GM21825 (cell line): Measurements from ENCODE around the gene NTM.
"Not testable (repeated sequence)": the region's sequence is repeated elsewhere in the genome, so short reads cannot be mapped to it uniquely, and the experiment has no call there.

Source experiments
- ATAC-seq: cut with Tn5 transposase; IDR thresholded peaks from one replicate; pipeline ENCODE4 v1.9.1; 2021; ENCODE audit warnings: mild to moderate bottlenecking, moderate library complexity; ENCODE audit not compliant: unreplicated experiment

Gene NTM

DNA sequence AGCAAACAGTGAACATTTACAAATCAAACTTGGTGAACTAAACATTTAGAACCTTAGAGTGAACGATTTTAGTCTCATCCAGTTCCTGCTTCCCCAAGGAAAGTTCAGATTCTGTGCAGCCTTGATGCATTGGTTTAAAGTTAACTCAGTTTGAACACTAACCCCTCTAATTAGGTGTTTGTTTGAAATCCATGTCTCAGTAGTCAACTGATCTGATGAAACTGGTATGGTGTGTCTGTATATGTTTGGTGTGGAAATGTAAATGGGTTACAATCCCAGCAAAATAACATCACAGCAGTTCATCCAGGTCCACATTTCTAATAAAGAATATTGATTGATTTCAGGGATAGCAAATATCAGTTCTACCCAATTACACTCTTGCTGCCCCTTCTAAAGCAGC, 532.0 kb downstream of the NTM start:
- no peak for ATAC-seq

DNA sequence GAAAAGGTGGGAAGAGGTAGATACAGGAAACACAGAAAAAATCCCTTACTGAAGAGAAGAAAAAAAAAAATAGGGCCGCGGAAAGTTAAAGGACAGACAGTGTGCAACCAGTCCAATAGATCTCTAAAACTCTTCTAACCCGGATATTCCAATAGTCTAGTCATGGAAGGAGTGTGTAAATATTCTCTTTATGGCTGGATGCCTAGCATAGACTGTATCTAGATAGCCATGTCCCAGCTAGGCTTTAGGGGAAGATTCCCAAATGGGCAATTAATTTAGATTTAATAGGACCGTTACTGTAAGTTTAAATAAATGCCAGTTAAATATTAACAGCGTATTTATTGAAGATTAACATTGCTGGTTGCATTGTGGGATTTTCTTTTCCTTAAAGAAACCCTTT, 532.7 kb downstream of the NTM start:
- no peak for ATAC-seq

DNA sequence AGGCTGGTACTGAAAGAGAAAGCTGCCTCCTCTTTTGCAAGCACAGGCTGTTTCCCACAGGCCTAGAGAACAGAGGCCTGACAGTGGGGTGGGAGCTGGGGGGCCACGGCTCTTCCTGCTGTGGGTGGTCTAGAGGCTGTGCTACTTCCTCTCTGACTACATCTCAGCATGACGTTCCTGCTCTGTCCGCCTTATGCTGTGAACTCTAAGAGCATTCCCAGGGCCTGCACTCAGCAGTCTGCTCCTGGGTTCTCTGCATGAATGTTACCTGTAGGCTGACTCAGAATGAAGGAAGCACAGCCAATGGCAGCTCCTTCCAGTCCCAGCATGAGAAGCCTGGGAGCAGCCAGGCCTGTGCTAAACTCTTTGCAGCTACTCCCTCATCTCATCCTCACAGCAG, 534.3 kb downstream of the NTM start:
- ATAC-seq: no peak

DNA sequence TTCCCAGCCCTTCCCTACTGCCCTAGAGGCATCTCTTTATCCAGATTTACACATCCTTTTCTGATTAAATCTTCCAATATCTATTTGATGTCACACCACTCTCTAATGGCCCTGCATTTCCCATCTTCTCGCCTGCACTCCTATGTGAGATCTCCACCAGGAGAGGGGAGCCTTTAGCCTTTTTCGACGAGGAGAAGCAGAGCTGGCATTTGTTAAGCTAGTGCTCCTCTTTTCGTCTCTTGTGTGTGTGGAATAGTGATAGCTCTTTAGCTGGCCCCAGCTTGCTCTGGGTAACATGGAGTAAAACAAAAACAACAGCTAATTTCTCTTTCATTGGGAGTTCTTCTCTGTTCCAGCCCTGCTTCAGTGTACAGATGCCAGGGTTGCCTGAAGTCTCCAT, 536.5 kb downstream of the NTM start:
- ATAC-seq: no peak

DNA sequence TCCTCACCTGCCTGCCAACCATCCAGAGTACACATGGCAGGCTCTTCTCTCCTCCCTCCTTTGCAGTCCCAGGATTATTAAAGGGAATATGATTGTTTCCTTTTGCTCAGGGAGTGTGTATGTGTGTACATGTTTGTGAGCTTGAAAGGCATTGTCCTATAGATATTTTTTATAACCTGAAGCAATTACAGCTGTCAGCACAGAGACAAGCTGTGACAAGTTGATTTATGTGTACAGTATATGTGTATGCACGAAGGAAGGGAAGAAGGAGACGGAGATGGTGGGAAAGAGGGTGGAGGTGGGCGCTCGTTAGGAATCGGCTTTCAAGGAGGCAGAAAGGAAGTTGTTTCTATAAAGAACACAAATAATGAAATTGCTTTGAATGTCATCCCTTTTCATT, 537.0 kb downstream of the NTM start:
- no peak for ATAC-seq

DNA sequence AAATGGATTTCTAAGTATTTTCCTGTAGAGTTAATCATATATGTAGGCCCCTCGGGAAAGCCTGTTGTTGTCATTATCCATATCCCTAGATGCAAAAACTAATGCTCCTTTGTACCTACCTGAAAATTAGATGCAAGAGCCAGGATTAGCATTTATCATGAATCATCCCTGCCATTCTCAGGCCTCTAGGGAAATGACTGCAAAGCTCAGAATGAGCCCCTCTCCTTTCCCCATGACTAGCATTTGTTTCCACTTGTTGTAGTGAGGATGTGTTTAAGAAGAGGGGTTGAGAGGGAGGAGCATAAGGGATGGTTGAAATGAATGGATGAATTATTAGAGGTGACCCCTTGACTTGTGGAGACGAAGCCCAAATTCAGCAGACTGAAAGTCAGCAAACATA, 537.9 kb downstream of the NTM start:
- ATAC-seq: no peak

DNA sequence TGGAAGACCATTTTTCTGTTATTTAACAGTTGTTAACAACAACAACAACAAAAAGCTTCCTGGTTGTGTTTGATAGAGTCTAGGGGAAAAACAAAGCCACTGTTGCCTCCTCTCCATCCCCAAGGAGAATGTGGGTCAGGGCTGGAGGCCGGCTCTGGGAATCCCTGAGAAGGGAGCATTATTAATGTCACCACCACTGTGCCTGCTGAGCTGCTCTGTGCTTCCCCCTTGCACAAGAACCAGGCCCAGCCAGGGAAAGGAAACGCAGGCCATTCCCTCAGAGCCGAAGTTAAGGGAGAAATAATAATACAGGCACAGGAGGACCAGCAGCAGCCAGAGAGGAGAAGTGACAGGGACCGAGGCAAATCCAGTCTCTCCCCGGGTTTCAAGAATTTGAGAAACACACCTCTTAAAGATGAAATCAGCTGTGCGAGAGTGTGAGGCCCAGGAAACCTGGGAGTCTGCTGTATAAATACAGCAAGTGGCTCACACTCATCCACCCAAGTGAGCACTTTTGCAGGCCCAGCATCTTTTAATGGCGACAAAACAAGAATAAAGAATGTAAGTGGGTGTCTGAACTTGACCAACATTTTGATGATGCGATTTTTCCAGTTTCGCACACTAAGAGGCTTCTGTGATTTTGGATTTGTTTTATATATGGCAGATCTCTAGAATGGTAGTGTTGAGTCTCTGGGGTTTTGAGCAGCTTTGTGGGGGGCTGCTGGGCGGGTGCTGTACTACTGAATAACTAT, 539.2 kb downstream of the NTM start:
- ATAC-seq: no peak

DNA sequence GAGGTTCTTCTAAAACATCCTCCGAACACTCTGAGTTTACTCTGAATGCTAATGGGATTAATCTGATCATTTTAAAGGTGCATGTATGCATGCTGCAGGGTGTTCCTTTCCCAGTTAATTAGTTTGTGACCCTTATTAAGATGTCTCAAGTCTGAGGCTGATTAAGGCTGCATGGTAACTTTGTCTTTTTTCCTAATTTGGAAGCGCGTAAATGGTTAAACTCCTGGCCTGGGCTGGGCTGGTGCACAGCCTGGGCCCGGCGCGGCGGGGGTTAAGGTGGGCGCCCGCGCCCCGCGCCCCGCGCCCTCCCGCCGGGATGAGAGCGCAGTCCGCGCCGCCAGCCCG, 539.7 kb downstream of the NTM start:
- ATAC-seq: no peak

DNA sequence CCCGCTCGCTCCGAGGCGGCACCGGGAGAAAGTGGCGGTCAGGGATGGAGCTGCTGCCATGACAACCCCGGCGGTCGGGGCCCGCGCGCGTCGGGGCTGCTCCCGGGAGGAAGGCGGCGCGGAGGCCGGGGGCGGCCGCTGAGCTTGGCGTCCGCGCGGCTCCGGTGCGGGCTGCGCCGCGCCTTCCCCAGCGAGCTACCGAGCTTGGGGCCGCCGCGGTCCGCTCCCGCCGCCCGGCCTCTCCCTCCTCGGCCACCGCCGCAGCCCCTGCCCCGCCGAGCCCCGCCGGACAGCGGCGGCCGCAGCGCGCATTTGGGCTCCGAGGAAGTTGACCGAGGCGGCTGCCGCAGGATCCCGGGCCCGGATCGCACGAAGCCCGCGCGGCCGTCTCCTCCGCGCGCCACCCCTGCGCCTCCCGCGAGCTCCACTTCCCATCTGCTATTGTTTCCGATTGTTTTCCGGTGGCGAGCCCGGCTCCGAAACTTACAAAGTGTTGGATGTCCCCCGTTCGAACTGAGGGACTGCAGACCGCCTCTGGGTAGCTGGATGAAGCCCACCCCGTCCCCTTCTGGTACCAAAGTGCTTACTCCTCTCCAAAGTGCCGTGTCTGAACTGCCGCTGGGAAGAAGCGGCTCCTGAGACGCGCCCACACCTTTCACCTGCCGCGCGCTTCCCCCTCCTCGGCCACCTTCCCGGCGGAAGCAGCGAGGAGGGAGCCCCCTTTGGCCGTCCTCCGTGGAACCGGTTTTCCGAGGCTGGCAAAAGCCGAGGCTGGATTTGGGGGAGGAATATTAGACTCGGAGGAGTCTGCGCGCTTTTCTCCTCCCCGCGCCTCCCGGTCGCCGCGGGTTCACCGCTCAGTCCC, 540.3 kb downstream of the NTM start:
- no peak for ATAC-seq

DNA sequence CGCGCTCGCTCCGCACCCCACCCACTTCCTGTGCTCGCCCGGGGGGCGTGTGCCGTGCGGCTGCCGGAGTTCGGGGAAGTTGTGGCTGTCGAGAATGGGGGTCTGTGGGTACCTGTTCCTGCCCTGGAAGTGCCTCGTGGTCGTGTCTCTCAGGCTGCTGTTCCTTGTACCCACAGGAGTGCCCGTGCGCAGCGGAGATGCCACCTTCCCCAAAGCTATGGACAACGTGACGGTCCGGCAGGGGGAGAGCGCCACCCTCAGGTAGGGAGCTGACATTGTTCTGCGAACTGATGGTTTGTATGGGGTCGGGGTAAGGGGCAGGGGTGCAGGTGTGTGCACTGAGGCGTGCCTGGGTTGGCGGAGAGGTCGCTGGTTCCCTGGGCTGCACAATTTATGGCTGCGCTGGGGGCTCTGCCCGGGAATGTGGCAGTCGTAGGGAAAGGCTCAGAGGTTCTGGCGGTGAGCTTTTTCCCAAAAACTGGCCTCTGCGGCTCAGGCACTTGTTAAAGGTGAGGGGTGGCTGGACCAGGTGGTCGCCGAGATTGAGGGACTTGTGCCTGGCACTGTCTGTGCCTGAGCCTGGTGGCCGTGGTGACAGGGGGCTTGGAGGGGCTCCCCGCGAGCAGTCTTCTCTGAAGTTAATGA, 541.1 kb downstream of the NTM start:
- ATAC-seq: not testable (repeated sequence)

DNA sequence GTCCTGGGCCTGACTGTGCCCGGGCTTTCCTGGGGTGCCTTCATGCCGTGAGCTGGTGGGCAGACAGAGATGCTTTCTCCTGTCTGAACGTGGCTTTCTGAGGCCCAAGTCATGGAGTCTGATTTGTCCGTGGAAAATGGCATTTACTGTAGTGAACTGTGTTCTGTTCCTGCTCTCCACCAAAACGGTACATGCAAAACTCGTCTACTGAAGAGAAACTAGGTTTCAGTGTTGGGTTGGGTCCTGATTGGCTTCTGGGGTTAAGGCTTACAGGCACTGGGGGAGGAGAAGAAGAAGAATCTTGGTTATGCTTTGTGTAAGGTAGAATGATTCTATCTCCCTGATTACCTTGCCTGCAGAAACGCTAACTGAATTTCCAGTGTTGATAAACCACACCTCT, 541.7 kb downstream of the NTM start:
- no peak for ATAC-seq

DNA sequence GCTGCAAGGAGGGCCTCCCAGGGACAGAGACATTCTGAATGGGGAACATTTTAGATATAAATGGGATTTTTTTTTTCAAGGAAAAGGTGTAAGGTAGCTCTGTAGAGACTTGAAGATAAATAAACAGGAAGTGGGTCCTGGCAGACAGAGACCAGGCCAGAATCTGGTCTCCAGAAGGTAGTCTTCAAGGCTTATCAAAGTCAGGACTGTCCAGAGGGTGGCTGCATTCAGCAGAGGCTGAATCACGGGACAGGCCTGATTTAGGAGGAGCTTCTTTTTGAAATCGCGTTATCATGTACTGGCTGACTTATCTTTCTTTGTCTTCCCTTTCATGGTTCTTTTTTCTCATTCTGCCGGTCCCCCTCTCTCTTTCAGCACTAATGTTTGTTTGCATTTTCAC, 542.9 kb downstream of the NTM start:
- no peak for ATAC-seq

DNA sequence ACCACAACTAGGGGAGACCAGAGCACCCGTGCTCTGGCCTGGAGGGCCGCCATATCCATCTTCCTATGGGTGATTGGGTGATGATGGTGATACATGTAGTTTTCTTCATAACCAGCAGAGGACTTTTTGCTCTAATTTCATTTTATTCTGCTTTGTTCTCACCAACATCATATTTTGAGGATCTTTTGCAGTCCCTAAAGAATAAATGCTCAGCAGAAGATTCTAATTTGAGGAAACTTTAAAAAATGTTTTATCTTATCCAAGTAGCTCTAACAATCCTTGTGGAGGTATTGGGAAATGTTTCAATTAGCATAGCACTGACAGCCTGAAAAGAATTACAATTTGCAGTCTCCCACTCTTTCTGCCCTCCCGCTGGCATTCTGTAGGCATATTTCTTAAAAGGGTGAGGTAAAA, 544.0 kb downstream of the NTM start:
- ATAC-seq: no peak

DNA sequence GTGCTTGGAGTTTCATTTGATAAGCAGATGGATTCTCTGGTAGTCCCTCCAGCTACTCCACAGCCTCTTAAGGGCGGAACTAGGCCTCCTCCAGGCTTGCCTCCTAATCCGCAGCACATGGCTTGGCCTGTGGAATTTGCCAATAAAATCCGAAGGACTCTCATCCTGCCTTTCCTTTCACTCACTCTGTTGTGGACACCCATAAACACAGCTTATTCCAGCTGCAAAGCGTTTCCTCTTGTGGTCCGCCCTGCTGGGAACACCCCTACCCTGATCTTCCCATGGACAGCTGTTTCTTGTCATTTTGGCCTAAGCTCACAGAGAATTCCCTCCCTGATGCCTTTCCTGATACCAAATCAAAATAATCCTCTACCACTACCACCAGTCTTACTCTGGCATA, 546.2 kb downstream of the NTM start:
- no peak for ATAC-seq

DNA sequence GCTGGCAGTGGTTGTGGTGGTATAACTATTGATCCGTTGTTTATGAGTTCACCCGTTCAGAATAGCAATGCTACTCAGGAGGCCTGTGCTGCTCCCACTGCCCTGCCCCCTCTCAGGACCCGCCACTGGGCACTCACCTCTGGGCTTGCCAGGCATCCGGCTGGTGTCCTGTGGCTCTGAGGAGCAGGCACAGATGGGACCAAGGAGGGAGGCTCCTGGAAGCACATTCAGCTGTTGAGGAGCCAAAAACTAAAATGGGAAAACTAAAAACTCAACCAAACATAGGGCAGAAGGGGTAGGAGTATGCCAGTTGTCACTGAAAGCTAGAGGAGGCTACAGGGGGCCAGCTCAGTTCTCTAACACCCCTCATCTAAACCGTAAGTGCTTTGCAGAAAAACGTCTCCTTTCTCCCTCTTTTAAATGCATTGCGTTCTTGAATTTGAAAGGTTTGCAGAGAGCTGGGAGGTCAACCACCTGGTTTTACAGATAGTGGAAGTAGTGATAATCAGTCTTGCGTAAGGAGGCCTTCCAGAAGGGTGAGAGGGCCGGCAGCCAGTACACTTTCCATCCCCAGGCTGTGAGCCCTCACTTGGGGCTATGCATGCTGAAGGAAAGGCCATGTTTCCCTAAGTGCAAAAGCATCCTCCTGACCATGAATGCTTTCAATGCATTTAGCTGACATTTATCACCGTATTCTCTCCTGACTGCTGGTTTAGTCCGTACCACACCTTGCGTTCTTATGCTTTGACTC, 547.4 kb downstream of the NTM start:
- ATAC-seq: no peak

DNA sequence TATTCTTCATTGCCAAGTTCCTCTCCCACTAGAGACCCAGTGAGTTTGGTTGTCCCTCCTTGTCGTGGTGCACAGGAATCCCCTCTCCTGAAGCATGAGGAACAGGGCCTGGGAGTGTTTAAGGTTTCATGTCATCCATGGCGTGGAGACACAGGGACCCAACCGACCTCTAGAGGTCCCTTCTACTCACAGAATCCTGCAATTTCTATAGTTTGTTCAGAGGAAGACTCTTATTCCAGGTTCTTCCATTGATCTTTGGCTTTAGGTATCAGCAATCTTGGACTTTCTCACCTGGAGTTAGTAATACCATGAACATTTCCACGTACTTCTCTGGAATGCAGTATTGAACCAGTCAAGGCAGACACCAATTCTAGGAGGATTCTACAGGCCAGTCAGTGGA, 548.2 kb downstream of the NTM start:
- no peak for ATAC-seq

DNA sequence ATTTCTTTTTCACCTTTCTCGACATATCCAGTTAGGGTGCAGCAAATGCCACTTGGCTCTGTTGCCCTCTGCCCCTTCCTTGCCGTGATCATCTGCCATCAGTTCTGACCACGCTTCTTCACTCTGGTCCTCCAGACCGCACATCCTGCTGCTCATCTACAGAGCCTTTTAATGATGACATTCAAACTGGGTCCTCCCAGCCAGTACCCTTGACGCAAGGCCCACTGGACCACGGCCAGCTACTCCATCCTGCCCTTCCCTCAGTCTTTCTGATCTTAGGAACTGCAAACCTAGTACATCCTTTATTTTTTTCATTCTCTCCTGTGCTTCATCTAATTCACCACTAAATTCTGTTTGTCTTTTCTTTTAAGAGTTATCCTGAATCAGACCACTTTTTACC, 551.8 kb downstream of the NTM start:
- ATAC-seq: no peak

DNA sequence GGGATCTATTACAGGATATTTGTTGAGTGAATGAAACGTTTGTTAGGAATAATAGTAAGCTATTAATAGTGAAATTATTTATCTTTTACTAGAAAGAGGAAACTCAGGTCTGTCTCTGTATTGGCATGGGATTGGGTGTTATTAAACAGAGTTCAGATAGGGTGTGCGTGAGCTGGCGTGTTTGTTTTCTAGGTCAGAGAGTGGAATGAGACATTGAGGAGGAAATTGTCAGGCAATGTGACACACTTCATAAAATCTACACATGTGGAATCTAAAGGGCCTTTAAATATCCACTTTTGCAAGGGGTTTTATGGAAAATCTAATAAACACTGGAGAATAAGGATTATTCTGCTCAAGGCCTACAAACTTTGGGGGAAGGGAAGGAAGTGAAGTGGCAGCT, 552.9 kb downstream of the NTM start:
- no peak for ATAC-seq

DNA sequence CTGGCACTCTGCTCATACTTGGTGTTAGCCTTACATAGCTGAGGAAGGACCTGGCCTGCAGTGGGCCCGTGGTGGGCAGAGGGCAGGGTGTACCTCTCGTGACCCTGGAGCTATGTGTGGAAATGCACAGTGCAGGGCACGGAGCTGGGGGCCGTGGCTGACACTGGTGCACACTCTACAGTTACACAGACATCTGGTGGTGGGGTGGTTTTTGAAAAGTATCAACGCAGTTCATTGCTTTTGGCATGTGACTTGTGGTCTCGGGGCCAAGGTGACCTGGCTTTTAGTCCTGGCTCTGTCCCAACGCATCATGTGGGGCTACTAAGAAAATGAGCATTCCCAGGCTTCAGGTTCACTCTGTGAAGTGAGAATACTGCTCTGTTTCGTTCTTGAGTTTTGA, 553.6 kb downstream of the NTM start:
- no peak for ATAC-seq

DNA sequence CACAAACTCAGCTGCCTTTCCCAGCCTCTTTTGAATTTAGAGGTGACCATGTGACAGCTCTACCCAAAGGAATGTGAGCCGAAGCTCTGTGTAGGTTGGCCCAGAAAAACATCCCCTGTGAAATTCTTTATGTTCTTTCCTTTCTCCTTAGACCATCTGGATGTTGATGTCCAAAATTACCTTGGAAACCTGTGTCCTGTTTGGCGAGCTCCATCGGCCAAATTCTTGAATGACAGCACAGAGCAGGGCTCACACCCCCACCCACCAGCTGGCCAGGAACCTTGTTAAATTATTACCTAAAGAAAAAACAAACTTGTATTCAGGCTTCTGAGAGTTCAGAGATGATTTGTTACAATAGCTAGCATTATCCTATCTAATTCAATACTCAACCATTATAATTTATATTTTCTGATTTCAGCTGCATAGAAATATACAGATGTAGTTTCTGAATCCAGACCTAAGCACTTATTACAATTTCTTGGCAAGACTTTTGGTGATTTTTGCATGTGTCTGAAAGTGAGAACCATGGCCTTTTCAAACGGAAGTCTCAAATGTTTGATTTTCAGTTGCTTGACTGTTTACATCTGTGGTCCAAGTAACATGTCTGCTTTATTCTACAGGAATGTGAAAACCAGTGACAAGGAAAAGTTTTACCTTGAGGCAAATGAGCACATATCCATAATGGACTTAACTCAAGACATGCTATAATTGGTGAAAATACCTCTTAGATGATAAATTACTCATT, 554.2 kb downstream of the NTM start:
- no peak for ATAC-seq

DNA sequence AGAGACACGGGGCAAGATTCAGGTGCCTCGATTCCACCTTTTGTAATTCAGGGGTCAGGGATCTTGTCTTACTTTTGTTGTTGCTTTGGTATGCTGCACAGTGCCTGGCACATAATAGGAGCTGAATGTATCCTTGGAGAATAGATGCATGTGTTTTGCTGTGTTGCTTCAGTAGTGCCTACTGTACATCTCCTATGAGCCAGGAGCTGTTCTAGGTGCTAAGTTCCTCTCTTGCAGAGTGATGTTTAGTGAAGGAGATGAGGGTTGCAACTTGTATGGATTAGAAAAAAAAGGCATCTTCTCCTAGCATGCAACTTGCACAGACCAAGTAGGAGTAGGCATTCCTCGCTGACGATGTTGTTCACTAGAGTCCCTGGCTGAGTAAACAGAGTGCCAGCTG, 555.4 kb downstream of the NTM start:
- no peak for ATAC-seq
